NCI-H69 (cell line): ENCODE measurements around the gene UFC1.
A peak's percentile ranks its signal among the peaks of the same experiment; 100 is the strongest.

ENCODE experiments used
- DNase-seq: peaks from one replicate; lab custom pipeline; 2025; lab: John Stamatoyannopoulos, UW

UFC1 gene

GRCh38 chr1:161193561-161194235 lies 39.9 kb downstream of the UFC1 start:
- DNase-seq: no peak

GRCh38 chr1:161195171-161195570 lies 41.4 kb downstream of the UFC1 start:
- no peak for DNase-seq

- no peak for DNase-seq
Measured at GRCh38 chr1:161196111-161196510, 42.3 kb downstream of the UFC1 start.

DNA sequence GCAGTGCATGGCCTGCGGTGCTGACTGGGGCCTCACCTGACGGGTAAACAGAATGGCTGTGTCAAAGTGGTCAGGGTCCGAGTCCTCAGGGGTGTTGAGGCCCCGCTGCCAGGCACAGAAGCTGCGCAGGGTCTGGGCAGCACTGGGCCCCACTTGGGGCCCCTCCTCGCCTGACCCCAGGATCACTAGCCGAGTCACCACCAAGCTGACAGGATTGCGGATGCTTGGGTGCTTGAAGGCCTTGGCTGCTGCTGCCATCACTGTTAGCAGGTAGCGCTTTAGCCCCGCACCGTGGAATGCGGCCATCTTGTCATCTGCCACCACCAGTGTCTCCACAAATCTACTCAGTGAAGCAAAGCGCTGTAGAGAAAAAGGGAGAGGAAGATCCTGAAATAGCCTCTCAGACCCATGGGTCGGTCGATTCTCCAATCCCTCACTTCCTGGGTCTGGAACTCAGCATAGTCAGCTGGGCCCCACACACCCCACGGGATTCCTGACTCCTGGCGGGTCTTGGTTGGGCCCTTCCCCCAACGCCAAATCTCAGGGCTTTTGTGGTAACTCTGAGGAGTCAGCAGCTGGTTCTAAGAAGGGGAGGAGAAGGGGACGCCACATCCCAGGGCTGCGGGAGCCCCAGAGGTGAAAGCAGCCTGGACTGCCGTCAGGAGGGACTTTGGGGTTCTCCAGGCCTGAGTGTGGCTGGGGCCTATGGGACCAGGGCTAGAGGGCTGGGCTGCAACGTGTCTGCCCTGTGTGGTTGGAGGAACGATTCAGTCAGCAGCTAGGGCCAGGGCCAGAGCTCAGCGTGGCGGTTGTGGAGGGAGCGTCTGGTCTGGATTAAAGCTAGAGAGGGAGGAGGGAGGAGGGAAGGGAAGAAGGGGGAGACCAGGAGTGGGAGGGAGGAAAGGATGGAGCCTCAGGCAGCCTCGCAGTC lies 43.0 kb downstream of the UFC1 start:
- DNase-seq: no peak

GRCh38 chr1:161197560-161198193 lies 43.9 kb downstream of the UFC1 start:
- DNase-seq: no peak

GRCh38 chr1:161198194-161198896 lies 44.6 kb downstream of the UFC1 start:
- peak; percentile 79 for DNase-seq

DNA sequence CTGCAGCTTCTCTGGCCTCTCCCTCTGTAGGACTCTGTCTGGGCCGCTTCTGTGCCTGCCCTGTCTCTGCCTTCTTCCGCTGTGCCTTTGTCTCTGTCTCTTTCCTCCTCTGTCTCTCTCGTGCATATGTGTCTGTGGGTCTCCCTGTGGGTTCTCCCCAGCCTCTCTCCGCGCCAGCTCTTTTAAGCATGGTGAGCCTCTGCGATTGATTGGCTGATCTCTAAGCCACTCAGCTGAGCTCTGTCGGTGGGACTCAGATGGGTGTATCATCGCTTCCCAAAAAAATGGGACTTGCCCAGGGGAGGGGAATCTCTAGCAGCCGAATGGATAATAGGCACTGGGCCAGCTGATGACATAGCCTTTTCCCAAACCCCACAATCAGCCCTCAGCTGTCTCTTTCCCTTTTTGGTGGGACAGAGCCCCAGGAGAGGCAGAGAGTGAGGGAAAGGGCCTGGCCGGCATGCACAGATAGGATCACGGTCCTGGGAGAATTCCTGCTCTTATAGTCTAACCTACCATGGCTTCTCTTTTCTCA lies 45.2 kb downstream of the UFC1 start, which contains the start of gene ADAMTS4:
Gene ADAMTS4, minus strand, starts transcription at position 158 of the 535 bp plus-strand sequence. CDS start 427 bp downstream, outside the sequence.
- peak; percentile 49 for DNase-seq

GRCh38 chr1:161199506-161200139 lies 45.8 kb downstream of the UFC1 start:
- peak; percentile 68 for DNase-seq

DNA sequence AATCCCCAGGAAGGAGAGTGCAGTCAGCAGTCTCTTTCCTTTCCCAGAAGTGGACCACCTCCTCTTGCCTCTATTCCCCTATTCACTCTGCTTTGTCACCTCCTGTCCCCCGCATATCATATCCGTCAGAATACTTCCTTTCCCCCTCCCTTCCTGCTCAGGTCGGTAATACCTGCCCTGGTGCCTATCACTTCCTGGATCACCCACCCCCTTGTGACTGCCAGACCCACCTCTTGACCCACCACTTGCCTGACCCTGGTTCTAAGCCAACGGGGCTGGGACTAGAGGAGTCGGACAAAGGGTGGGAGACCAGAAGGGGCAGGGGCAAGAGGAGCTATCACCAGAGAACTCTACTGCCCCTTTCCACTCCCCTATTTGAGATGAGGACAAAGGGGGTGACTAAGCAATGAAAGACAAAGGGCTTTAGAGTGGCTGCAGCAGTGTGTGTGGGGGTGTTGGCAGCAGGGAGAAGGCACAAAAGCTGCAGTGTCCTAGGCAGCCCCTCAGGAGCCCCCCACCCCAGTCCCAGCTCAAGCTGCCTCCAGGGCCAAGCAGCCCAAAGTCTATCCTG lies 46.7 kb downstream of the UFC1 start:
- peak; percentile 41 for DNase-seq

GRCh38 chr1:161200992-161201835 lies 47.4 kb downstream of the UFC1 start:
- peak; percentile 44 for DNase-seq

DNA sequence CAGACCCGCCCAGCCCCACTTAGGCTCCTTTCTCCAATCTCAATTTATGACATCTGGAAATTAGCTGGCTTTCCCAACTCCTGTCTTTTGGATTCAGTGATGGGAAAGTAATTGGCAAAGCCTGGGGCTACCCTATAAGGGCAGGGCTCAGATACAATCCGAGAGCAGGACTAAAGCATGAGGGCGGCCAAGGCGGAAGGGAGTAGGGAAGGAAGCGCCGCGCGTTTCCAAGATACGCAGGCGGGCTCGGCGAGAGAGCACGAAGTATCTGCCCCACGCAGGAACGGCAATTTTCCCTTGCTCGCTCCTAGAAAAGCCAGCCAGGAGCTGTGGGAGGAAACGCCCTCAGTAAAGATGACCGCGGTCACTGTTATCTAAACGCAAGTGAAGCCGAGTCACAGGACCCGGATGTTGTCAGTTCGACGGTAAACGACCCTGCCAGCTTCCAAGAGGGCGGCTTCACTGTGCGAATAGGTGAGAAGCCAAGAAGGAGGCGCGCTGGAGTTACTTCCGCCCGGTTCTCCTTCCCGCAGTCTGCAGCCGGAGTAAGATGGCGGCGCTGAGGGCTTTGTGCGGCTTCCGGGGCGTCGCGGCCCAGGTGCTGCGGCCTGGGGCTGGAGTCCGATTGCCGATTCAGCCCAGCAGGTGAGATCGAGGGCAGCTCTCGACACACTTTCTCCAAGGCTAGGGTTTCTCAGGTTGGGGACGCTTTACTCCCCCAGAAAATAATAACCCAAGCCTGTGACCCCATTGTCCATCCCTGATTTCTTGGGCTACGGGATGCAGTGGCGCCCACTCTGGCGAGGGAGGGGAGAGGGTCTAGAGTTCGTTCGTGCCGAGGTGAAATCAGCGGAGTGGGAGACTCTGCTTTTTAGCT lies 48.3 kb downstream of the UFC1 start, which contains the start of gene NDUFS2:
Gene NDUFS2, plus strand, starts transcription at position 532 of the 877 bp plus-strand sequence. Its CDS starts 19 bp downstream, at position 551.
- DNase-seq: peak; percentile 100

DNA sequence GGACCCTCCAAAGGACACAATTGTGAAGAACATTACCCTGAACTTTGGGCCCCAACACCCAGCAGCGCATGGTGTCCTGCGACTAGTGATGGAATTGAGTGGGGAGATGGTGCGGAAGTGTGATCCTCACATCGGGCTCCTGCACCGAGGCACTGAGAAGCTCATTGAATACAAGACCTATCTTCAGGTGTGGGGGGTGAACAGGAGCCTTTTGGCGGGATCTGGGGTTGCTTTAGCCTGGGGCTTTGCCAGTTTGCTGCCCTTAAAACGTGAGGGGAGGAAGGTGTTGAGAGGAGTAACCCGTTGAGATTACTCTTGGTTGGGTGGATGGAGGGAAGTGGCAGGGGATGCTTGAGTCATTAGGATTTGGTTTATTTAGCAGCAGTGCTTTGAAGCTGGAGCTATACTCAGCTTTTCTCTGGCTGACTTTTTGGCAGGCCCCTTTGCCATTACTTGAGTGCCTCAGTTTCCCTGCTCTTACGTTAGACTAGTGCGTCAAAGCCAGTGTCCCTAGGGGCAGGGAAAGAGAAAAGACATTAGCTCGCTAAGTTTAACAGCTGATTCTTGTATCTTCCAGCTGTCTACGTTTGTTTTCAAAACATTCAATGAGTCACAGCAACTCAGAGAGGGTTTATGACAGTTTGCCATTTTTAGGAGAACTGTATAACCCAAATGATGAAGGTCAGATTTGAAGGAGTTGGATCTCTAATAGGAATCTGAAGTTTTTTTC lies 52.8 kb downstream of the UFC1 start:
- DNase-seq: no peak

DNA sequence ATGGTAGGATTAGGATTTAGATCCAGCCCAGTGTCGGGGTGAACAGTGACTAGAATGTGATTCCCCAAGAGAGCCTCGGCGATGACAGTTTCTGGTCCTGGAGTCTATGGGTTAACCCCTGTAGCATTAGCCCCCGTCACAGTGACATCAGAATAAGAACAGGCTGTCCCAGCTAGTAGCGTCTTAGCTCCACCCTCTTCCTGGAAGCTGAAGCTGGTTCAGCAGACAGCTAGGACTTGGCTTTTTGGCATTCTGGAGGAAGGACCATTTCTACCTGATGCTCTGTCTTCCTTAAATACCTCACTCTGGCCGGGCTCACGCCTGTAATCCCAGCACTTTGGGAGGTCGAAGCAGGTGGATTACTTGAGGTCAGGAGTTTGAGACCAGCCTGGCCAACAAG lies 53.4 kb downstream of the UFC1 start:
- no peak for DNase-seq
